H1 (cell line): ENCODE measurements around the gene MSH2. TPM values are rescaled to one million over a fixed set of nuclear protein-coding genes. Genes with fewer than 3 reads are reported as not detected.

ENCODE experiments used
- FOSL1 ChIP-seq: IDR thresholded peaks from 2 replicates; pipeline ENCODE4 v1.6.1; 2011; ENCODE audit warnings: mild to moderate bottlenecking, low read depth, low read length, moderate library complexity; ENCODE audit not compliant: insufficient read depth
- PHF8 ChIP-seq: fragments of 200-600 bp; sonication (generic); conservative IDR thresholded peaks from 2 replicates; pipeline ENCODE4 v1.7.1; 2012; ENCODE audit warnings: low read depth, mild to moderate bottlenecking, inconsistent platforms, low read length, moderate library complexity
- TEAD4 ChIP-seq: IDR thresholded peaks from 2 replicates; pipeline ENCODE4 v1.6.1; 2012; ENCODE audit warnings: low read depth, low read length, inconsistent platforms, mixed read lengths
- polyA plus RNA-seq, 7 experiments: library from polyadenylated mRNA; depleted of rRNA in 3 of 7; stranded (reverse) in 5 of 7; unstranded in 2 of 7; fragments of >200 nt in 5 of 7; fragments of 200-250 nt in 2 of 7; gene quantifications; 1 replicate in 5 of 7; 2 replicates in 1 of 7; 4 replicates in 1 of 7; pipeline versions ENCODE4 v1.2.1 to v1.2.3, GENCODE V29; 2011 to 2013; ENCODE audit warnings: missing spikeins in 2 of 7, mixed read lengths in 2 of 7
- total RNA-seq: library from RNA; stranded (reverse); fragmentation: NEBNext Ultra II Directional; extraction: Animal tissue kit (Norgen Biotek cat#: 25700); gene quantifications from 2 replicates; pipeline ENCODE4 v1.2.1, GENCODE V29; 2021

MSH2 gene
- total and polyA plus RNA-seq, 2 of the 8 experiments (the other 6 are each of a cell fraction or from before 2014, with no cell fraction given), result 64.1 to 228 TPM

DNA sequence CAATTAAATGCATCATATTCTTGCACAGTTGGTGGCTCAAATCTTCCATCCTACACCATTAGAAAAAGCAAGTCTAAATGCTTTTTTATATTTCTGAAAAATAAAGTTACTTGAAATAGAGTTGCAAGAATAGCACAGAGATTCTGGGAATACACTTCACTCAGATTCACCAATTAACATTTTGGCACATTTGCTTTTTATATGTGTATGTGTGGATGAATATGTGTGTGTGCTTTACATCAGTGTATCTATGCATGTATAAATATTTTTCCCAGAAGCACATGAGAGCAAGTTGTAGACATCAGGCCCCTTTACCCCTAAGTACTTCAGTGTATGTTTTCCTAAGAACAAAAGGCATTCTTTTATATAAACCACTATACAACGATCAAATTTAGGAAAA lies 27.6 kb upstream of the MSH2 start (continued):
- no peak for TF ChIP-seq PHF8
- no peak for TF ChIP-seq TEAD4
- TF ChIP-seq FOSL1, result no peak
